ENCODE data around the gene PRKCA. TPM values are rescaled to one million over a fixed set of nuclear protein-coding genes. Genes with fewer than 3 reads are reported as not detected.

PRKCA gene
- total and polyA plus RNA-seq, 9 donors, result 9.1 to 67.6 (median 37.2) TPM

- no peaks in the 10 kb centered on the region for H3K36me3 ChIP-seq
- no peak for TF ChIP-seq CTCF (IDR thresholded peaks at IDR 0.05)
- TF ChIP-seq EP300 (IDR thresholded peaks at IDR 0.05), result no peak
- TF ChIP-seq POLR2A (IDR thresholded peaks at IDR 0.05), result no peak
- intact Hi-C loops (cut with DNase I), result loop anchor here in 2 of 4 donors (2.0 to 5.0 kb wide), 2 partner anchors 421 to 424 kb away; no protein-coding TSS in a partner anchor
- 83 to 88% (median 85%) methylated on average over 17 of the region's 17 CpGs for WGBS, 3 donors
- peaks cover 6% of the 10 kb centered on the region for H3K4me1 ChIP-seq (ENCODE audit: insufficient read depth)
- no peaks in the 10 kb centered on the region for H3K9me3 ChIP-seq
- no peak overlapping the region for H3K4me3 ChIP-seq
- no peak overlapping the region for H3K27ac ChIP-seq
- DNase-seq, result no peak
- H3K27me3 ChIP-seq, result no peaks in the 10 kb centered on the region
These were observed 373.6 kb downstream of the PRKCA start for GRCh38 chr17:66675991-66676371.

GRCh38 chr17:66676421-66676820, 374.0 kb downstream of the PRKCA start:
- TF ChIP-seq CTCF (IDR thresholded peaks at IDR 0.05) (no peak), EP300 (IDR thresholded peaks at IDR 0.05) (no peak), POLR2A (IDR thresholded peaks at IDR 0.05) (no peak)
- peaks cover 6% of the 10 kb centered on the region for H3K4me1 ChIP-seq (ENCODE audit: insufficient read depth)
- intact Hi-C loops (cut with DNase I), result loop anchor here in 1 of 4 donors (5.0 kb wide), 1 partner anchor 424 kb away; no protein-coding TSS in a partner anchor
- H3K36me3 ChIP-seq, result no peaks in the 10 kb centered on the region
- H3K9me3 ChIP-seq, result no peaks in the 10 kb centered on the region
- no peaks in the 10 kb centered on the region for H3K27me3 ChIP-seq
- H3K4me3 ChIP-seq, result no peak overlapping the region
- no peak for DNase-seq
- no peak overlapping the region for H3K27ac ChIP-seq
- WGBS, 3 donors, result 77 to 80% (median 78%) methylated on average over 11 of the region's 11 CpGs

- intact Hi-C loops (cut with DNase I), result loop anchor here in 1 of 4 donors (5.0 kb wide), 1 partner anchor 425 kb away; no protein-coding TSS in a partner anchor
- Histone ChIP-seq H3K27me3 (no peaks in the 10 kb centered on the region), H3K9me3 (no peaks in the 10 kb centered on the region), H3K4me1 (ENCODE audit: insufficient read depth) (peaks cover 9% of the 10 kb centered on the region), H3K4me3 (no peak overlapping the region), H3K27ac (no peak overlapping the region), H3K36me3 (no peaks in the 10 kb centered on the region)
- no peak for DNase-seq
- 96 to 97% (median 96%) methylated on average over 13 of the region's 13 CpGs for WGBS, 3 donors
- no peak for TF ChIP-seq POLR2A (IDR thresholded peaks at IDR 0.05)
- no peak for TF ChIP-seq CTCF (IDR thresholded peaks at IDR 0.05)
- no peak for TF ChIP-seq EP300 (IDR thresholded peaks at IDR 0.05)
These were observed 375.0 kb downstream of the PRKCA start for GRCh38 chr17:66677201-66677981.

GRCh38 chr17:66678061-66678460, 375.6 kb downstream of the PRKCA start:
- no peak overlapping the region for H3K4me3 ChIP-seq
- H3K36me3 ChIP-seq, result no peaks in the 10 kb centered on the region
- no peak overlapping the region for H3K27ac ChIP-seq
- TF ChIP-seq EP300 (IDR thresholded peaks at IDR 0.05) (no peak), POLR2A (IDR thresholded peaks at IDR 0.05) (no peak), CTCF (IDR thresholded peaks at IDR 0.05) (no peak)
- peaks cover 11% of the 10 kb centered on the region for H3K4me1 ChIP-seq (ENCODE audit: insufficient read depth)
- no peaks in the 10 kb centered on the region for H3K27me3 ChIP-seq
- WGBS, 3 donors, result 95 to 98% (median 96%) methylated on average over 1 of the region's 1 CpG
- H3K9me3 ChIP-seq, result no peaks in the 10 kb centered on the region
- intact Hi-C loops (cut with DNase I), result loop anchor here in 1 of 4 donors (5.0 kb wide), 1 partner anchor 426 kb away; no protein-coding TSS in a partner anchor
- DNase-seq, result no peak

Measured in ovary (tissue), 9 donors.